Colon (tissue), 2 donors: Measurements from ENCODE around the gene RHBDD1.

Source experiments
- FAIRE-seq: peaks from 2 replicates; lab custom pipeline; 2012; peaks lifted over from hg19 to GRCh38; lab: Jason Lieb, UNC
- donor health status: control.
- donor health status: control.

Gene RHBDD1

GRCh38 chr2:226932443-226932842 lies 96.6 kb downstream of the RHBDD1 start:
- no peak for FAIRE-seq

GRCh38 chr2:226934546-226935201 lies 98.8 kb downstream of the RHBDD1 start:
- no peak for FAIRE-seq

GRCh38 chr2:226943862-226944620 lies 108.2 kb downstream of the RHBDD1 start:
- no peak for FAIRE-seq

GRCh38 chr2:226953206-226953605 lies 117.4 kb downstream of the RHBDD1 start:
- FAIRE-seq, result no peak

GRCh38 chr2:226953826-226954225 lies 118.0 kb downstream of the RHBDD1 start:
- FAIRE-seq, result no peak

GRCh38 chr2:226956659-226957058 lies 120.8 kb downstream of the RHBDD1 start:
- no peak for FAIRE-seq

- FAIRE-seq, result no peak
These were observed 123.6 kb downstream of the RHBDD1 start for GRCh38 chr2:226959418-226959817.

- FAIRE-seq, result no peak
These were observed 126.4 kb downstream of the RHBDD1 start for GRCh38 chr2:226962176-226962773.

- FAIRE-seq, result no peak
These were observed 127.7 kb downstream of the RHBDD1 start for GRCh38 chr2:226963528-226963927.

GRCh38 chr2:226965376-226965775 lies 129.5 kb downstream of the RHBDD1 start:
- FAIRE-seq, result no peak

- no peak for FAIRE-seq
These were observed 133.7 kb downstream of the RHBDD1 start for GRCh38 chr2:226969417-226970080.

- FAIRE-seq, result no peak
These were observed 134.5 kb downstream of the RHBDD1 start for GRCh38 chr2:226970362-226970761.

- no peak for FAIRE-seq
These were observed 135.2 kb downstream of the RHBDD1 start for GRCh38 chr2:226971084-226971483.

GRCh38 chr2:226971770-226972169 lies 135.9 kb downstream of the RHBDD1 start:
- no peak for FAIRE-seq

GRCh38 chr2:226973816-226974215 lies 138.0 kb downstream of the RHBDD1 start:
- FAIRE-seq, result no peak

- FAIRE-seq, result no peak
These were observed 141.9 kb downstream of the RHBDD1 start for GRCh38 chr2:226977775-226978190.

- no peak for FAIRE-seq
These were observed 142.4 kb downstream of the RHBDD1 start for GRCh38 chr2:226978300-226978699.

GRCh38 chr2:226979004-226979403 lies 143.2 kb downstream of the RHBDD1 start:
- FAIRE-seq, result no peak

- no peak for FAIRE-seq
These were observed 146.0 kb downstream of the RHBDD1 start for GRCh38 chr2:226981791-226982326.

- no peak for FAIRE-seq
These were observed 148.3 kb downstream of the RHBDD1 start for GRCh38 chr2:226983895-226984749.

GRCh38 chr2:226984750-226985582 lies 149.1 kb downstream of the RHBDD1 start:
- FAIRE-seq, result no peak
